Measurements from ENCODE around the gene ADD1.

The ADD1 gene

GRCh38 chr4:2825740-2826139, 17.9 kb upstream of the ADD1 start:
- Histone ChIP-seq H3K4me3 (ENCODE audit: low read length) (no peak overlapping the region), H3K9ac (ENCODE audit: low read depth, low read length) (no peak overlapping the region), H3K9me3 (ENCODE audit: insufficient read depth, low read depth, low read length) (no peaks in the 10 kb centered on the region), H3K27me3 (ENCODE audit: insufficient read depth, low read length) (no peaks in the 10 kb centered on the region), H3K27ac (ENCODE audit: low read depth, low read length) (no peak overlapping the region), H3K36me3 (ENCODE audit: insufficient read depth, low read length) (peaks cover 74% of the 10 kb centered on the region), H3K4me1 (ENCODE audit: insufficient read depth, low read length) (no peaks in the 10 kb centered on the region)
- 94% methylated on average over 13 of the region's 13 CpGs for WGBS

- WGBS, result 94% methylated on average over 30 of the region's 31 CpGs
- peaks cover 83% of the 10 kb centered on the region for H3K36me3 ChIP-seq (ENCODE audit: insufficient read depth, low read length)
These were observed 16.4 kb upstream of the ADD1 start for GRCh38 chr4:2827071-2827873.

GRCh38 chr4:2827874-2828751, 15.5 kb upstream of the ADD1 start:
- Histone ChIP-seq H3K4me3 (ENCODE audit: low read length) (no peak overlapping the region), H3K36me3 (ENCODE audit: insufficient read depth, low read length) (peaks cover 80% of the 10 kb centered on the region), H3K9me3 (ENCODE audit: insufficient read depth, low read depth, low read length) (no peaks in the 10 kb centered on the region), H3K4me1 (ENCODE audit: insufficient read depth, low read length) (no peaks in the 10 kb centered on the region), H3K27ac (ENCODE audit: low read depth, low read length) (no peak overlapping the region), H3K27me3 (ENCODE audit: insufficient read depth, low read length) (no peaks in the 10 kb centered on the region), H3K9ac (ENCODE audit: low read depth, low read length) (no peak overlapping the region)
- 93% methylated on average over 24 of the region's 24 CpGs for WGBS

More at GRCh38 chr4:2827071-2827873, 16.4 kb upstream of the ADD1 start:
- Histone ChIP-seq H3K27ac (ENCODE audit: low read depth, low read length) (no peak overlapping the region), H3K9ac (ENCODE audit: low read depth, low read length) (no peak overlapping the region), H3K27me3 (ENCODE audit: insufficient read depth, low read length) (no peaks in the 10 kb centered on the region), H3K9me3 (ENCODE audit: insufficient read depth, low read depth, low read length) (no peaks in the 10 kb centered on the region), H3K4me1 (ENCODE audit: insufficient read depth, low read length) (no peaks in the 10 kb centered on the region), H3K4me3 (ENCODE audit: low read length) (no peak overlapping the region)

GRCh38 chr4:2828758-2829181, 14.9 kb upstream of the ADD1 start:
- H3K27ac ChIP-seq (ENCODE audit: low read depth, low read length), result no peak overlapping the region
- H3K4me1 ChIP-seq (ENCODE audit: insufficient read depth, low read length), result no peaks in the 10 kb centered on the region
- peaks cover 81% of the 10 kb centered on the region for H3K36me3 ChIP-seq (ENCODE audit: insufficient read depth, low read length)
- 94% methylated on average over 17 of the region's 17 CpGs for WGBS
- no peaks in the 10 kb centered on the region for H3K9me3 ChIP-seq (ENCODE audit: insufficient read depth, low read depth, low read length)
- H3K9ac ChIP-seq (ENCODE audit: low read depth, low read length), result no peak overlapping the region
- H3K27me3 ChIP-seq (ENCODE audit: insufficient read depth, low read length), result no peaks in the 10 kb centered on the region
- no peak overlapping the region for H3K4me3 ChIP-seq (ENCODE audit: low read length)

GRCh38 chr4:2829321-2829932, 14.2 kb upstream of the ADD1 start:
- 94% methylated on average over 18 of the region's 18 CpGs for WGBS
- Histone ChIP-seq H3K4me1 (ENCODE audit: insufficient read depth, low read length) (no peaks in the 10 kb centered on the region), H3K27me3 (ENCODE audit: insufficient read depth, low read length) (no peaks in the 10 kb centered on the region), H3K9ac (ENCODE audit: low read depth, low read length) (no peak overlapping the region), H3K4me3 (ENCODE audit: low read length) (no peak overlapping the region), H3K9me3 (ENCODE audit: insufficient read depth, low read depth, low read length) (no peaks in the 10 kb centered on the region), H3K36me3 (ENCODE audit: insufficient read depth, low read length) (peaks cover 80% of the 10 kb centered on the region), H3K27ac (ENCODE audit: low read depth, low read length) (no peak overlapping the region)

GRCh38 chr4:2829933-2830451, 13.7 kb upstream of the ADD1 start:
- WGBS, result 95% methylated on average over 19 of the region's 19 CpGs
- Histone ChIP-seq H3K36me3 (ENCODE audit: insufficient read depth, low read length) (peaks cover 80% of the 10 kb centered on the region), H3K9ac (ENCODE audit: low read depth, low read length) (no peak overlapping the region), H3K9me3 (ENCODE audit: insufficient read depth, low read depth, low read length) (no peaks in the 10 kb centered on the region), H3K4me1 (ENCODE audit: insufficient read depth, low read length) (no peaks in the 10 kb centered on the region), H3K4me3 (ENCODE audit: low read length) (no peak overlapping the region), H3K27ac (ENCODE audit: low read depth, low read length) (no peak overlapping the region), H3K27me3 (ENCODE audit: insufficient read depth, low read length) (no peaks in the 10 kb centered on the region)

GRCh38 chr4:2830632-2831610, 12.7 kb upstream of the ADD1 start:
- H3K36me3 ChIP-seq (ENCODE audit: insufficient read depth, low read length), result peaks cover 74% of the 10 kb centered on the region
- H3K4me1 ChIP-seq (ENCODE audit: insufficient read depth, low read length), result no peaks in the 10 kb centered on the region
- H3K27me3 ChIP-seq (ENCODE audit: insufficient read depth, low read length), result no peaks in the 10 kb centered on the region
- H3K9me3 ChIP-seq (ENCODE audit: insufficient read depth, low read depth, low read length), result no peaks in the 10 kb centered on the region
- no peak overlapping the region for H3K4me3 ChIP-seq (ENCODE audit: low read length)
- H3K27ac ChIP-seq (ENCODE audit: low read depth, low read length), result no peak overlapping the region
- no peak overlapping the region for H3K9ac ChIP-seq (ENCODE audit: low read depth, low read length)
- 94% methylated on average over 37 of the region's 37 CpGs for WGBS

GRCh38 chr4:2831611-2832308, 11.9 kb upstream of the ADD1 start:
- H3K4me3 ChIP-seq (ENCODE audit: low read length), result no peak overlapping the region
- no peak overlapping the region for H3K9ac ChIP-seq (ENCODE audit: low read depth, low read length)
- H3K36me3 ChIP-seq (ENCODE audit: insufficient read depth, low read length), result peaks cover 67% of the 10 kb centered on the region
- H3K4me1 ChIP-seq (ENCODE audit: insufficient read depth, low read length), result no peaks in the 10 kb centered on the region
- no peak overlapping the region for H3K27ac ChIP-seq (ENCODE audit: low read depth, low read length)
- WGBS, result 96% methylated on average over 36 of the region's 36 CpGs
- no peaks in the 10 kb centered on the region for H3K9me3 ChIP-seq (ENCODE audit: insufficient read depth, low read depth, low read length)
- H3K27me3 ChIP-seq (ENCODE audit: insufficient read depth, low read length), result no peaks in the 10 kb centered on the region

GRCh38 chr4:2832309-2832980, 11.2 kb upstream of the ADD1 start:
- H3K4me3 ChIP-seq (ENCODE audit: low read length), result no peak overlapping the region
- 95% methylated on average over 20 of the region's 20 CpGs for WGBS
- no peak overlapping the region for H3K27ac ChIP-seq (ENCODE audit: low read depth, low read length)
- H3K36me3 ChIP-seq (ENCODE audit: insufficient read depth, low read length), result peaks cover 60% of the 10 kb centered on the region
- H3K9ac ChIP-seq (ENCODE audit: low read depth, low read length), result no peak overlapping the region
- H3K4me1 ChIP-seq (ENCODE audit: insufficient read depth, low read length), result no peaks in the 10 kb centered on the region
- no peaks in the 10 kb centered on the region for H3K27me3 ChIP-seq (ENCODE audit: insufficient read depth, low read length)
- H3K9me3 ChIP-seq (ENCODE audit: insufficient read depth, low read depth, low read length), result no peaks in the 10 kb centered on the region

Data from HUES64 (cell line).